KG1 (cell line): ENCODE measurements around the gene NPIPB2.

Source experiments
- DNase-seq: peaks from one replicate; lab custom pipeline; 2025; lab: John Stamatoyannopoulos, UW

NPIPB2 gene

DNA sequence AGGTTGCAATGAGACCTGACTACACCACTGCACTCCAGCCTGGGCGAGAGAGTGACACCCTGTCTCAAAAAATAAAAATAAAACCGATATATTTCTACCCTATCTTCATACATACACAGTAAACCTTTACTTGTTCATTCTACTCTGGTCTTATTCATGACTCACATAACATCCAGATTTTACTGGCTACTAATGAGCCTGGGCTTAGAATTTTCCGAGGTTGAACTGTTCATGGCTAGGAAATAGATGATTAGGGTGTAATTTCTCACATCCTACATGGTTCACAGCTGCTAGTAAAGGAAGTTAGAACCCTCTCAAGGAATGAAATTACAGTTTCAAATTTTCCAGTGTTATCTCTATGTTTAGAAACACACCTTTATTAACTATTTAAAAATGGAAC lies 40.8 kb downstream of the NPIPB2 start:
- no peak for DNase-seq

DNA sequence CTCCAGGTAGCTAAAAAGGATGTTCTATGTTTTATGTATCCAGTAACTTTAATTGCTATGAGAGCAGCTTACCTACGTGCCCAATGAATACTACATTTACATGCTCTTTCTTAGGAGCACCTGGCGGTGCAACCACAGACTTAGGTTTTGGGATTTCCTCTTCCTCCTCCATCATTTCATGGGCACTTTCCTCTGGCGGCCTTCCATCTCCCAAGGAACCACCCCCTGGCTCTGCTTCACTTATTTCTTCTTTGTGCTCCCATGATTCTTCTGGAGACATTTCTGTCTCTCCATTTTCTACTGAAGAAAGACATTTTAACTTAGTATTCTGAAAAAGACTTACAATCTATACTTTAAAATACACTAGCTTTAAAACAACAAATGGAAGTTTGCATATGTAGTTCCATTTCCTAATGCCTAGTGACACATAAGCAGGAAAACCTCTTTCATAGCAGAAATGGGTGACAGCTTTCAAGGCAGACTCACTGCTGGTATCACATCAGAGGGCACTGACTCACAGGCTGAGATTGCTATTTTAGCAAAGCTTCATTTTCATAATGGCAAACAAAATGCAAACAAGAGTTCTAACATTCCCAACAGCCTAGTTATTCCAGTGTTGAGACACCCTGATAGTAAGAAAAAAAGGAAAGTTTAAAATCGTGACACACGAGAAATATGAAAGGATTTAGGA lies 45.2 kb downstream of the NPIPB2 start:
- DNase-seq = no peak

DNA sequence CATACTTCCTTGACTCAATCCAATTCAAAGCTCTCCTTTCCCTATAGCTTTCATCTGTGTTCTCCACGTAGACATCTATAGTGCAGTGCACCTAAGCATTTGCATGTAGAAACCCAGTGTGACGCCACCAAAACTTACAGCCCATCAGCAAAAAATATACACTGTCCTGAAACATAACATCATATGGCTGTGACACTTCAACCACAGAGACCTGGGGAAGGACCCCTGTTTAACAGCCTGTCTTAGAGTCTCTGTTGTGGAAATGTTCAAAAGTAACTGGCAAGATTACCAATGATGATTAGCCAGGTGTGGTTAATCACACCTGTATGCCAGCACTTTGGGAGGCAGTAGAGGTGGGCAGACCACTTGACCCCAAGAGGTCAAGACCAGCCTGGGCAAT lies 48.3 kb downstream of the NPIPB2 start:
- no peak for DNase-seq

DNA sequence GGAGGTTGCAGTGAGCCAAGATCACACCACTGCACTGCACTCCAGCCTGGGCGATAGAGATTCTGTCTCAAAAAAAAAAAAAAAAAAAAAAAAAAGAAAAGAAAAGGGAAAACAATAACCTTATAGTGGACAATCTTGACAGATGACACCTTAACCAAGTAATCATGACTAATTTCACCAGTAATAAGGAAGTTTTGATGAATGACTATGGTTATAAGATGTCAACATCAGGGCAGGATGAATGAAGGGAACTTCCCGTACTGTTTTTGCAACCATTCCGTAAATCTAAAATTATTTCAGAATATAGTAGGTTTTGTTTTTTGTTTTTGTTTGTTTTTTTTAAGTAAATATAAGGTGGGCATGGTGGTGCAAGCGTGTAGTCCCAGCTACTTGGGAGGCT lies 49.1 kb downstream of the NPIPB2 start:
- no peak for DNase-seq

DNA sequence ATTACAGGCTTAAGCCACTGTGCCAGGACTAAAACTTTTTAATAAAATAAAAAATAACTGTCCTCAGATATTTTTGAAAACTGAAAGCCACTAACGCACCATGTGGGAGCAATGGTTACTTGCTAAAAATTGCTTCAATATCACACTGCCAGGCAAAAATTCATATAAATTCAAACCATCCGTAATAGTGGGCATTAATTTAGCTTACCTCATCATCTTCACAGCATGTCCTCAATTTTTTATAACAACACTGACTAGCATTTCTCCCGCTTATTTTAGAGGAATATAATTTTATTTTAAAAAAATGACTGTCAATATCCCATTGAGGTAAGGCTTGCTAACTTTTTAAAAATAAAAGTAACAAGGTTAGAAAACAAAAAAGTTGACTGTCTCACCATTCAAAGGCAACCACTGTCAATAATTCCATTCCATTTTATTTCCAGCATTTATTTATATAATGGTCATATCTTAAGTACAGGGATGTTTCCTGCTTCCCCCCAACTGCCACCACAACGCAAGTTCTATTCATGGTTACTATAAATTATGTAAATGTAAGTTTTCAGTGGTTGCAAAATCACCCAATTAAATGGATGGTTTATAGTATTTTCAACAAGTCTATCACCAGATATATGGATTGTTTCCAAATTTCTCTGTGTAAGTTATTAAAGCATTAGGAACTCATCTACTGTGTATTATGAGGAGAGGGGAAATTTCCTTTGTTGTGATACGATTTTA lies 51.4 kb downstream of the NPIPB2 start:
- DNase-seq = no peak

DNA sequence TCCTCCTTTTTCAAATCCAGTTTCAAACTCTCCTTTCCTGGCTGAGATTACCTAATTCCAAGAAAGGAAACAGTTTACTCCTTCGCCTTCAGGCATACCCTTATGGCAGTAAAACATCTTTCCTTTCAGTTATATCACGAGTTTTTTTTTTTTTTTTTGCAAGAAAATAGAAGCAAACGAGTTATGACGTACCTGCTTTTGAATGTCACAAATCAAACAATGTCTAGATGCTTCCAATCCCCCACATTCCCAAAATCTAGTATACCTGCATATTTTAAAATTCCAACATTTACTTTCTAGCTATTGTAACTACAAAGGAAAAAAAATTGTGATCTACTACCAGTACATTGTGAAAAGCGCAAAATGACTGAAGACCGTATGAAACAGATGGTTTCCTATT lies 55.0 kb downstream of the NPIPB2 start:
- DNase-seq = no peak

DNA sequence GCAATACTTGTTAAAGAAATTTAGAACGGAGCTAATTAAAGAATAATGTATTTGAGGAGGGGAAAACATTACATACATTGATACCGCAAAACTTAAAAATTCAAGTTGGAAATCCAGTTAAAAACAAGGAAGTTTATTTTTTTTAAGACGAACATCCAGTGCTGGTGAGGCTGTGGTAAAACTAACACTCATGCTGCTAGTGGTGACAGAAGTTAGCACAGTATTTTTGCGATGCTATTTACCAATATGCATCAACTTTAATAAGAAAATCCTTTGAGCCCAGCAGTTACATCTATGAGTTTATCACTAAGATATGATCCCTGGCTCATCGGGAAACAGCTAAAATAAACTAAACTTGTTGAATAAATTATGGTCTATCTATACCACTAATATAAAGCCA lies 57.8 kb downstream of the NPIPB2 start:
- no peak for DNase-seq

DNA sequence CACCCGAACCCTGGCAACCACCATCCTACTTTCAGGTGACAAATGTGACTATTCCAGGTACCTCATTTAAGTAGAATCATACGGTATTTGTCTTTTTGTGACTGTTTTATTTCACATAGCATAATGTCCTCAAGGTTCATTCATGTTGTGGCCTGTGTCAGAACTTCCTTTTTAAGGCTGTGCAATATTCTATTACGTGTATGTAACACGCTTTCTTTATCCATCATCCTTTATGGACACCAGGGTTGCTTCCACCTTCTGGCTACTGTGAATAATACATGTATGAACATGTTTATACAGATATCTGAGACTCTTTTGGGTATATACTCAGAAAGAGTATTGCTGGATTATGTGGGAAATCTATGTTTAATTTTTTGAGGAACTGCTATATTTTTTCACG lies 61.8 kb downstream of the NPIPB2 start:
- DNase-seq = no peak

DNA sequence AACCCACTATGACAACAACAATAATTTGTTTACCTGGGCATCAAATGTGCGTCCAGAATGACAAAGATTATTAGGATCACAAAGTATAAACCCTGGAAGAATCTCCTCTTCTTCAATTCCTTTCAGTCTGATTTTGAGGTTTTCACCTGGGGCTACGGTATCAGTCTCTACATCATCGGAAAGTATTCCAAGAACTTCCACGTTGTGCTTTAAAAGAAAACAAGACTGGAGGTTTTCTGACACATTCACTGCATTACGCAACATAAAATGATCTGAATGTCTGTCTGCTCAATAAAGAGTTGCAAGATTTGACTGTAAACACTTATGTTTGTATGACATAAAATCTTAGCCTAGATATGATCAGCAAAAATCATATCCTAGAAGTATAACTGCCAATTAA lies 64.5 kb downstream of the NPIPB2 start:
- no peak for DNase-seq
